Measurements from ENCODE around the gene SNX14. TPM values are rescaled to one million over a fixed set of nuclear protein-coding genes. Genes with fewer than 3 reads are reported as not detected.
"Not testable (repeated sequence)": the region's sequence is repeated elsewhere in the genome, so short reads cannot be mapped to it uniquely, and the experiment has no call there.

The SNX14 gene
- total and polyA plus RNA-seq, 2 donors (not counting 3 experiments of a cell fraction or from before 2014, with no cell fraction given) = 41.3 to 74.3 TPM

- Histone ChIP-seq H4K20me1 (replicated peaks; ENCODE audit: control insufficient read depth, extremely low read depth, insufficient read depth, low read length) (peaks cover 9% of the 10 kb centered on the region), H3K4me2 (ENCODE audit: insufficient read depth, low read length) (no peak overlapping the region), H3K9me1 (replicated peaks; ENCODE audit: control insufficient read depth, extremely low read depth, insufficient read depth, low read length) (no peaks in the 10 kb centered on the region), H2AFZ (ENCODE audit: low read depth, low read length) (no peak overlapping the region), H3K79me2 (ENCODE audit: control insufficient read depth, insufficient read depth, low read length) (peaks cover 96% of the 10 kb centered on the region), H3K4me3 (replicated peaks in 1 of 3; ENCODE audit: insufficient read depth in 1 of 3, low read depth in 1 of 3, low read length in 3 of 3) (no peak overlapping the region), H3K4me1 (ENCODE audit: control insufficient read depth, extremely low read depth, insufficient read depth, low read length) (no peaks in the 10 kb centered on the region), H3K27ac (ENCODE audit: insufficient read depth, low read depth, low read length) (no peak overlapping the region), H3K9ac (replicated peaks; ENCODE audit: extremely low read depth, insufficient read depth, low read length) (no peak overlapping the region), H3K27me3 (ENCODE audit: control insufficient read depth in 2 of 2, insufficient read depth in 2 of 2, low read length in 2 of 2) (no peaks in the 10 kb centered on the region), H3K36me3 (ENCODE audit: control insufficient read depth in 2 of 2, extremely low read depth in 1 of 2, insufficient read depth in 2 of 2, low read length in 2 of 2) (peaks cover 25 to 38% of the 10 kb centered on the region in 2 experiments), H3K9me3 (replicated peaks; ENCODE audit: control insufficient read depth, insufficient read depth, low read length) (no peaks in the 10 kb centered on the region)
- TF ChIP-seq CTCF (IDR thresholded peaks at IDR 0.05; ENCODE audit: extremely low read depth in 1 of 2, insufficient read depth in 1 of 2, low read depth in 1 of 2, low read length in 2 of 2) (no peak), MAX (IDR thresholded peaks at IDR 0.05; ENCODE audit: insufficient read depth, insufficient read length) (no peak), EZH2 (IDR thresholded peaks at IDR 0.05; ENCODE audit: borderline replicate concordance, low read depth, low read length, severe bottlenecking) (no peak), POLR2AphosphoS5 (IDR thresholded peaks at IDR 0.05; ENCODE audit: insufficient read depth, low read depth, low read length) (no peak), GATA2 (IDR thresholded peaks at IDR 0.05; ENCODE audit: insufficient read depth, insufficient read length, low read depth, low read length) (no peak), JUN (IDR thresholded peaks at IDR 0.05; ENCODE audit: borderline replicate concordance, insufficient read depth, insufficient read length, low read depth) (no peak), POLR2A (IDR thresholded peaks at IDR 0.05; ENCODE audit: low read depth, low read length) (no peak), FOS (IDR thresholded peaks at IDR 0.05; ENCODE audit: borderline replicate concordance, insufficient read depth, low read length) (no peak), MYC (IDR thresholded peaks at IDR 0.05; ENCODE audit: low read depth, low read length) (no peak)
- CTCF ChIA-PET = no interaction called here
- intact Hi-C loops (cut with micrococcal nuclease) = no loop called here
- no TSS peak for BruUV-seq (replicated peaks)
- FAIRE-seq (no peak), DNase-seq (ENCODE audit: low read depth, low spot score) (no peak)
- POLR2A ChIA-PET = interaction anchor here (1.1 to 3.5 kb wide), 2 partner anchors 23 to 46 kb away, joined by 3 to 31 read pairs; no protein-coding TSS in a partner anchor
- dilution Hi-C loops (cut with MboI; ENCODE audit: extremely low pct_ligation_motif_present, low sequenced_read_pairs) = no loop called here
Observed at GRCh38 chr6:85632164-85632942, 38.7 kb upstream of the SNX14 start.

GRCh38 chr6:85631117-85631516 is 37.5 kb upstream of the SNX14 start:
- CTCF ChIA-PET = interaction anchor here (1.1 to 1.3 kb wide), 2 partner anchors 9 to 20 kb away, joined by 4 to 6 read pairs; no protein-coding TSS in a partner anchor
- POLR2A ChIA-PET = interaction anchor here (0.8 to 3.5 kb wide), 2 partner anchors 11 to 47 kb away, joined by 3 to 31 read pairs; partner anchors contain the start of gene SYNCRIP
- intact Hi-C loops (cut with micrococcal nuclease); H2AFZ ChIP-seq (ENCODE audit: low read depth, low read length); DNase-seq (ENCODE audit: low read depth, low spot score); H3K27ac ChIP-seq (ENCODE audit: insufficient read depth, low read depth, low read length); BruUV-seq (replicated peaks); H3K27me3 ChIP-seq (ENCODE audit: control insufficient read depth in 2 of 2, insufficient read depth in 2 of 2, low read length in 2 of 2); H3K9me3 ChIP-seq (replicated peaks; ENCODE audit: control insufficient read depth, insufficient read depth, low read length); FAIRE-seq; H3K4me3 ChIP-seq (replicated peaks in 1 of 3; ENCODE audit: insufficient read depth in 1 of 3, low read depth in 1 of 3, low read length in 3 of 3); H3K4me2 ChIP-seq (ENCODE audit: insufficient read depth, low read length); H3K9me1 ChIP-seq (replicated peaks; ENCODE audit: control insufficient read depth, extremely low read depth, insufficient read depth, low read length); H3K4me1 ChIP-seq (ENCODE audit: control insufficient read depth, extremely low read depth, insufficient read depth, low read length); dilution Hi-C loops (cut with MboI; ENCODE audit: extremely low pct_ligation_motif_present, low sequenced_read_pairs); H3K9ac ChIP-seq (replicated peaks; ENCODE audit: extremely low read depth, insufficient read depth, low read length): not testable (repeated sequence)
- Histone ChIP-seq H3K36me3 (ENCODE audit: control insufficient read depth in 2 of 2, extremely low read depth in 1 of 2, insufficient read depth in 2 of 2, low read length in 2 of 2) (peaks cover 21 to 37% of the 10 kb centered on the region in 2 experiments), H4K20me1 (replicated peaks; ENCODE audit: control insufficient read depth, extremely low read depth, insufficient read depth, low read length) (peaks cover 12% of the 10 kb centered on the region), H3K79me2 (ENCODE audit: control insufficient read depth, insufficient read depth, low read length) (peaks cover 96% of the 10 kb centered on the region)

Data from endothelial cell of umbilical vein (primary cell).